Activated CD4-positive, alpha-beta T cell treated with anti-CD3 and anti-CD28 coated beads for 36 hours (primary cell): Measurements from ENCODE around the gene ATG9A. TPM values are rescaled to one million over a fixed set of nuclear protein-coding genes. Genes with fewer than 3 reads are reported as not detected.

Source experiments
- ATAC-seq: fragments of 200-7000 bp; cut with Tn5 transposase; one replicate; pipeline ENCODE4 v1.10.0; 2021; ENCODE audit warnings: mild to moderate bottlenecking, moderate library complexity
- CTCF ChIA-PET: fragments of 350-600 bp; sonication (Branson Sonifier 250); formaldehyde crosslinking; loops from one replicate; lab custom pipeline; 2021; ENCODE audit warnings: antibody characterized with exemption; lab: Charles Lee
- POLR2A ChIA-PET: fragments of 350-600 bp; sonication (Branson Sonifier 250); formaldehyde crosslinking; loops from one replicate; lab custom pipeline; 2021; ENCODE audit warnings: antibody characterized with exemption, inconsistent platforms; lab: Charles Lee
- DNase-seq: peaks from one replicate; pipeline ENCODE4 v3.0.0-alpha.2; 2020
- H3K27ac Mint-ChIP-seq: one replicate; pipeline ENCODE4 v1.8.0; 2021; ENCODE audit warnings: mixed read lengths
- H3K27me3 Mint-ChIP-seq: one replicate; pipeline ENCODE4 v1.8.0; 2021; ENCODE audit warnings: mixed read lengths
- H3K36me3 Mint-ChIP-seq: one replicate; pipeline ENCODE4 v1.8.0; 2021; ENCODE audit warnings: low read depth, mixed read lengths
- H3K4me1 Mint-ChIP-seq: one replicate; pipeline ENCODE4 v1.8.0; 2021; ENCODE audit warnings: mixed read lengths
- H3K4me3 Mint-ChIP-seq: one replicate; pipeline ENCODE4 v1.8.0; 2021; ENCODE audit warnings: mild to moderate bottlenecking, moderate library complexity, mixed read lengths
- H3K9me3 Mint-ChIP-seq: one replicate; pipeline ENCODE4 v1.8.0; 2021; ENCODE audit warnings: low read depth, mixed read lengths
- intact Hi-C, 2 experiments: fragments of 100-400 bp; cut with DNase I in 1 of 2; cut with micrococcal nuclease in 1 of 2; formaldehyde crosslinking; loops; one replicate each; pipeline versions ENCODE4 v1.14.2 to v1.15.1; 2022 to 2024; cut with DNase I, micrococcal nuclease
- total RNA-seq, 2 experiments: library from RNA; stranded (reverse); gene quantifications; one replicate each; pipeline ENCODE4 v1.2.3, GENCODE V29; 2021

Gene ATG9A
- total RNA-seq, 2 experiments from 2014 or later, result 43.5 to 45.6 TPM

GRCh38 chr2:219176818-219177551 is 52.5 kb downstream of the ATG9A start, which contains the start of gene CNPPD1:
CNPPD1 (minus strand) TSS chr2:219176925; CDS start chr2:219176828, 97 bp downstream.
- Mint-ChIP-seq H3K4me1 (peaks cover 50% of the 10 kb centered on the region), H3K27ac (peak within 1 kb of the TSS; percentile 97), H3K9me3 (no peaks in the 10 kb centered on the region), H3K36me3 (peaks cover 37% of the 10 kb centered on the region), H3K27me3 (no peaks in the 10 kb centered on the region), H3K4me3 (peak within 1 kb of the TSS; percentile 86)
- peak; percentile 93 for DNase-seq
- ChIA-PET CTCF (interaction anchor here (0.6 to 3.1 kb wide), 16 partner anchors 14 to 197 kb away, joined by 3 to 29 read pairs (median 5); partner anchors contain the start of genes ABCB6, DNAJB2, NHEJ1 and ZFAND2B), POLR2A (interaction anchor here (0.7 to 1.4 kb wide), 5 partner anchors 29 to 118 kb away, joined by 3 to 8 read pairs (median 5); partner anchors contain the start of genes ANKZF1, ATG9A, TUBA4A and TUBA4B)
- peak; percentile 81 for ATAC-seq
- intact Hi-C loops, result loop anchor here (1.0 to 5.0 kb wide), 15 partner anchors 17 to 781 kb away; partner anchors contain the start of genes DNAJB2 (in 2 of the 2), NHEJ1 (in 2 of the 2), ABCB6 (in 1 of the 2) and ANKZF1 (in 1 of the 2)

- Mint-ChIP-seq H3K27me3 (no peaks in the 10 kb centered on the region), H3K4me1 (peaks cover 46% of the 10 kb centered on the region), H3K36me3 (peaks cover 34% of the 10 kb centered on the region), H3K27ac (peak overlapping the region; percentile 68), H3K4me3 (peak overlapping the region; percentile 86), H3K9me3 (no peaks in the 10 kb centered on the region)
- intact Hi-C loops, result loop anchor here (1.0 to 5.0 kb wide), 6 partner anchors 16 to 519 kb away; partner anchors contain the start of genes BCS1L (in 1 of the 2), CHPF (in 1 of the 2), NHEJ1 (in 1 of the 2) and TTLL4 (in 1 of the 2)
- ChIA-PET CTCF (interaction anchor here (0.6 to 3.1 kb wide), 21 partner anchors 10 to 196 kb away, joined by 3 to 29 read pairs (median 4); partner anchors contain the start of genes ABCB6, DNAJB2, NHEJ1 and ZFAND2B), POLR2A (interaction anchor here (0.6 to 1.4 kb wide), 8 partner anchors 30 to 119 kb away, joined by 3 to 8 read pairs (median 4); partner anchors contain the start of genes ANKZF1, ATG9A, DNAJB2 and TUBA4A)
- peak; percentile 18 for ATAC-seq
- DNase-seq, result peak; percentile 57
These were observed 53.3 kb downstream of the ATG9A start for GRCh38 chr2:219175928-219176817.

DNA sequence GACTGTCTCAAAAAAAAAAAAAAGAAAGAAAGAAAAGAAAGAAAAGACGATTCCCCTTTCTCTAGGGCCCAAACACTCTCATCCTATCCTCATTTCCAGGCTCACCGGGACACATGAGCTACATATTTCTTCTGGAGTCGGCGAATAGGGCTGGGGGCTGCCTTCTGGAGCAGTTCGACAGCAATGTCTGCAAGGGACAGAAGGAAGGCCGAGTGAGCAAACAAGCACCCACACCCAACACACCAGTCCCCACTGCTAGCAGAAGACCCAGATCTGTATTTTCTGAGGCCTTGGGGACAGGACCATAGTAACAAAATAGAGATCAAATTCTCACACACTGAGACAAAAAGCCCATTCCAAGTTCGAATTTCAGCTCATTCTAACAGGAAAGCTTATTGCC is 54.0 kb downstream of the ATG9A start:
- intact Hi-C loops, result loop anchor here (5.0 kb wide), 2 partner anchors 122 to 518 kb away; partner anchors contain the start of genes BCS1L (in 1 of the 2) and ZNF142 (in 1 of the 2)
- peaks cover 28% of the 10 kb centered on the region for H3K36me3 Mint-ChIP-seq
- peak overlapping the region; percentile 65 for H3K27ac Mint-ChIP-seq
- ATAC-seq (no peak), DNase-seq (no peak)
- H3K27me3 Mint-ChIP-seq, result no peaks in the 10 kb centered on the region
- ChIA-PET CTCF (interaction anchor here (0.6 to 3.1 kb wide), 19 partner anchors 9 to 141 kb away, joined by 3 to 29 read pairs (median 5); partner anchors contain the start of genes ABCB6, DNAJB2, NHEJ1 and ZFAND2B), POLR2A (interaction anchor here (0.6 to 1.4 kb wide), 5 partner anchors 54 to 119 kb away, joined by 3 to 5 read pairs (median 4); partner anchors contain the start of genes ANKZF1, ATG9A, DNAJB2 and TUBA4A)
- H3K4me1 Mint-ChIP-seq, result peaks cover 42% of the 10 kb centered on the region
- H3K9me3 Mint-ChIP-seq, result no peaks in the 10 kb centered on the region
- peak overlapping the region; percentile 86 for H3K4me3 Mint-ChIP-seq

GRCh38 chr2:219174801-219175200 is 54.6 kb downstream of the ATG9A start:
- no peaks in the 10 kb centered on the region for H3K27me3 Mint-ChIP-seq
- H3K27ac Mint-ChIP-seq, result no peak overlapping the region
- H3K4me1 Mint-ChIP-seq, result peaks cover 42% of the 10 kb centered on the region
- no peak for ATAC-seq
- H3K36me3 Mint-ChIP-seq, result peaks cover 21% of the 10 kb centered on the region
- intact Hi-C loops, result loop anchor here (5.0 kb wide), 2 partner anchors 122 to 518 kb away; partner anchors contain the start of genes BCS1L (in 1 of the 2) and ZNF142 (in 1 of the 2)
- peak overlapping the region; percentile 0 for H3K4me3 Mint-ChIP-seq
- ChIA-PET CTCF (interaction anchor here (0.9 to 3.1 kb wide), 7 partner anchors 16 to 120 kb away, joined by 3 to 29 read pairs (median 12); partner anchors contain the start of genes NHEJ1 and ZFAND2B), POLR2A (interaction anchor here (1.0 kb wide), 1 partner anchor 78 kb away, joined by 5 read pairs; the partner anchor contains the start of gene TUBA4B)
- H3K9me3 Mint-ChIP-seq, result no peaks in the 10 kb centered on the region
- DNase-seq, result no peak

DNA sequence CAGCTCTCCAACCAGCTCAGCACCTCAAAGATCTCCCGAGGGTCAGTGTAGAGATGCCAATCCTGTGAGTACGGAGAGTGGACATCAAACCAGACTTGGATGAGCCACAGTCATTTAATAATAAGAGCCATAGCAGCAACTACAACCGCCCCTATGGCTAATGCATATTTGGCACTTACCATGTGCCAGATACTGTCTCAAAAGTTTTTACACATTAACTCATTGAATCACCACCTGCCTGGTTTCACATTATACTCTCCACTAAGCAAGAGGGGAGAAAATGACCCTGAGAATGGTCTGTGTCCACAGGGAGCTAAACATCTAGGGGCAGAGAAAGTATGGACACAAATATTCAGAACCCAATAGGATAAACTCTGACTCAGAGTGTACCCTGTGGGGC is 55.3 kb downstream of the ATG9A start:
- no peak for DNase-seq
- Mint-ChIP-seq H3K9me3 (no peaks in the 10 kb centered on the region), H3K36me3 (peaks cover 21% of the 10 kb centered on the region), H3K27me3 (no peaks in the 10 kb centered on the region), H3K4me3 (peak overlapping the region; percentile 0), H3K4me1 (peaks cover 36% of the 10 kb centered on the region), H3K27ac (no peak overlapping the region)
- no peak for ATAC-seq
- ChIA-PET CTCF (interaction anchor here (0.8 to 3.1 kb wide), 7 partner anchors 10 to 164 kb away, joined by 3 to 29 read pairs (median 5); partner anchors contain the start of gene ZFAND2B), POLR2A (no interaction called here)
- intact Hi-C loops, result no loop called here

GRCh38 chr2:219173176-219173575 is 56.3 kb downstream of the ATG9A start:
- ATAC-seq (no peak), DNase-seq (no peak)
- peaks cover 21% of the 10 kb centered on the region for H3K36me3 Mint-ChIP-seq
- peaks cover 31% of the 10 kb centered on the region for H3K4me1 Mint-ChIP-seq
- intact Hi-C loops, result no loop called here
- H3K27me3 Mint-ChIP-seq, result no peaks in the 10 kb centered on the region
- ChIA-PET POLR2A (no interaction called here), CTCF (interaction anchor here (0.6 to 1.9 kb wide), 10 partner anchors 9 to 127 kb away, joined by 3 to 12 read pairs (median 4); partner anchors contain the start of genes ABCB6 and NHEJ1)
- H3K4me3 Mint-ChIP-seq, result no peak overlapping the region
- H3K27ac Mint-ChIP-seq, result peak overlapping the region; percentile 39
- no peaks in the 10 kb centered on the region for H3K9me3 Mint-ChIP-seq

GRCh38 chr2:219172231-219173154 is 56.9 kb downstream of the ATG9A start:
- H3K4me1 Mint-ChIP-seq, result peaks cover 31% of the 10 kb centered on the region
- ATAC-seq (no peak), DNase-seq (no peak)
- no peak overlapping the region for H3K4me3 Mint-ChIP-seq
- no peak overlapping the region for H3K27ac Mint-ChIP-seq
- ChIA-PET CTCF (interaction anchor here (0.5 to 3.2 kb wide), 18 partner anchors 9 to 179 kb away, joined by 3 to 15 read pairs (median 4); partner anchors contain the start of genes ABCB6 and NHEJ1), POLR2A (interaction anchor here (0.6 kb wide), 1 partner anchor 107 kb away, joined by 4 read pairs; the partner anchor contains the start of gene DNAJB2)
- H3K27me3 Mint-ChIP-seq, result no peaks in the 10 kb centered on the region
- peaks cover 21% of the 10 kb centered on the region for H3K36me3 Mint-ChIP-seq
- no peaks in the 10 kb centered on the region for H3K9me3 Mint-ChIP-seq
- intact Hi-C loops, result no loop called here

- Mint-ChIP-seq H3K4me3 (no peak overlapping the region), H3K9me3 (no peaks in the 10 kb centered on the region), H3K27me3 (no peaks in the 10 kb centered on the region), H3K27ac (peak overlapping the region; percentile 2), H3K4me1 (peaks cover 31% of the 10 kb centered on the region), H3K36me3 (peaks cover 25% of the 10 kb centered on the region)
- ChIA-PET CTCF (interaction anchor here (0.6 to 3.2 kb wide), 22 partner anchors 11 to 942 kb away, joined by 3 to 19 read pairs (median 5); partner anchors contain the start of genes ABCB6 and NHEJ1), POLR2A (interaction anchor here (0.6 kb wide), 1 partner anchor 34 kb away, joined by 3 read pairs; no protein-coding TSS in a partner anchor)
- DNase-seq, result peak; percentile 39
- peak; percentile 64 for ATAC-seq
- intact Hi-C loops, result loop anchor here in 1 of 2 experiments (1.0 kb wide), 1 partner anchor 40 kb away; no protein-coding TSS in a partner anchor
These were observed 58.2 kb downstream of the ATG9A start for GRCh38 chr2:219171231-219171651.
